HG03575 (cell line): Measurements from ENCODE around the gene SLA2.
"Not testable (repeated sequence)": the region's sequence is repeated elsewhere in the genome, so short reads cannot be mapped to it uniquely, and the experiment has no call there.

Source experiments
- ATAC-seq: cut with Tn5 transposase; IDR thresholded peaks from one replicate; pipeline ENCODE4 v1.9.1; 2021; ENCODE audit not compliant: unreplicated experiment, insufficient number of reproducible peaks, low FRiP score; ENCODE audit errors: extremely low read depth

SLA2 gene, protein sequence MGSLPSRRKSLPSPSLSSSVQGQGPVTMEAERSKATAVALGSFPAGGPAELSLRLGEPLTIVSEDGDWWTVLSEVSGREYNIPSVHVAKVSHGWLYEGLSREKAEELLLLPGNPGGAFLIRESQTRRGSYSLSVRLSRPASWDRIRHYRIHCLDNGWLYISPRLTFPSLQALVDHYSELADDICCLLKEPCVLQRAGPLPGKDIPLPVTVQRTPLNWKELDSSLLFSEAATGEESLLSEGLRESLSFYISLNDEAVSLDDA

DNA sequence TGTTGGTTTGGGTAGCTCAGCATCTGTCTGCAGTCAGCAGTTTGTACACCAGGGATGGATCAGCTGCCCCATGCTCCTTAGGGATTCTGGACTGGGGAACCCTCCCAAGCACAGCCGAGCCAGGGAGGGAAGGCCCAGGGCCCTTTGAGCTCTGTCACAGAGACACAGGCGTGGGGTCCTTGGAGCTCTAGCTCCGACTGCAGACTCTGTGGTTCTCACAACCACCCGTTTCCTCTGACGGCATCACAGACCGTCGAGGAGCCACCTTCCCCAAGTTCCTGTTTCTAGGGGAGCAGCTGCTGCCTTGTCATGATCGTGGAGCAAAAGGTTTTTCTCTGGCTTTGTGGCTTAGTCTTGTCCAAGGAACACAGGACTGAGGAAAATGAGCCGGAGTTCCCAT is at the start of gene SLA2:
Gene SLA2, minus strand, starts transcription at position 199 of the 400 bp plus-strand sequence. CDS start 4,861 bp downstream, outside the sequence.
- ATAC-seq: no peak

DNA sequence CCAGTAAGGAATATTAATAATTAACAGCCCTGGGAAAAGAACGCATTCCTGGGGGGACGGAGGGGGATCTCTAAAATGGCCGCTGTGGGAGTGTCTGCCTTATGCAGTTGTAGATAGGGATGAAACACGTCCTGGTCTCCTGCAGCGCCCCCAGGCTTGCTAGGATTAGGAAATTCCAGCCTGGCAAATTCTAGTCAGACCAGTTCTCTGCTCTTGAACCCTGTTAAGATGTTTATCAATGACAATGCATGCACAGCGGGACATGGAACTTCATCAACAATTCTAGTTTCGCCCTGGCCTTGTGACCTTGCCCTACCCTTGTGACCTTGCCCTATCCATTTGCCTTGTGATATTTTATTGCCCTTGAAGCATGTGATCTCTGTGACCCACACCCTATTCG is 49.5 kb upstream of the SLA2 start:
- ATAC-seq: not testable (repeated sequence)

DNA sequence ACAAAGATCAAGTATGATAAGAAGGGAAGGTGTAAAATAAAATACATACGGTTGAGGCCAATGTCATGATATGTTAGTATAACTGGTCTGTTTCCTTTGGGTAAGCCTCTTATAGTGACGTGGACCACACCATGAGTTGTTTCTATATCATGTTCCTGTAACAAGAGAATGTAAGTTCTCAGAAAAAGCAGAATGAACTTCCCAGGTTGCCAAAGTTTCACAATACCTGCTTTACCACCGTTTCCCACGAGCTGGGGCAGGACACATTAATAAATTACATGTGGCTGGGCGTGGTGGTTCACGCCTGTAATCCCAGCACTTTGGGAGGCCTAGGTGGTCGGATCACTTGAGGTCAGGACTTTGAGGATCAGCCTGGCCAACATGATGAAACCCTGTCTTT is 42.6 kb upstream of the SLA2 start:
- ATAC-seq: no peak

DNA sequence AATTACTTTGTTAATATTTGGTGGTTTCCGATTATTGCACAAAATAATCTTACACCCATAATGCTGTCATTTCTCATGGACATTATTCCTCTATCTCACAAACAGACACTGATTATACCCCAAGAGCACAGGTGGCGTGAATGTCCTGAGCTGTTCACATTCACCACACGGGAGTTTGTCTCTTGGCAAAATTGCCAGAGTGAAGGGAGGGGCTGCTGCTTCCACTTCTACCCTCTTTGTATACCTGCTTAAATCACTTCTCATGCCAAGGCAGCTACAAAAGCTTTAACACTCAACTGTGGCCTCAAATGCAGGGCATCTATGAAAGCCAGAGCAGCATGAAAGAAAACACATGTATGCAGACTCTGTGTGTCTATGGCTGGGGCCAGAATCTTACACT is 41.9 kb upstream of the SLA2 start:
- ATAC-seq: no peak

DNA sequence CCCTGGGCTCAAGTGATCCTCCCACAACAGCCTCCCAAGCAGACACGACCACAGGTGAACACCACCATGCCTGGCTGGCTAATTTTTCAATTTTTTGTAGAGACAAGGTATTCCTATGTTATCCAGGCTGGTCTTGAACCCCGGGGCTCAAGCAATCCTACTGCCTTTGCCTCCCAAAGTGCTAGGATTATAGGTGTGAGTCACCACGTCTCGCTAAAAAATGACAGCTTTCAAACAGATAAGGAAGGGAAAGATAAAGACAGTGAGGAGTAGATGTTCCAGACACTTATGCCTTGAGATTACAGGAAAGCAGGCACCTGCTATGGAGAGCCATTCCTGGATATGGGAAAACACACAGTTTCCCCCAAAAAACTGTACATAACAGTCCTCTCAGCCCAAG is 40.9 kb upstream of the SLA2 start:
- no peak for ATAC-seq

DNA sequence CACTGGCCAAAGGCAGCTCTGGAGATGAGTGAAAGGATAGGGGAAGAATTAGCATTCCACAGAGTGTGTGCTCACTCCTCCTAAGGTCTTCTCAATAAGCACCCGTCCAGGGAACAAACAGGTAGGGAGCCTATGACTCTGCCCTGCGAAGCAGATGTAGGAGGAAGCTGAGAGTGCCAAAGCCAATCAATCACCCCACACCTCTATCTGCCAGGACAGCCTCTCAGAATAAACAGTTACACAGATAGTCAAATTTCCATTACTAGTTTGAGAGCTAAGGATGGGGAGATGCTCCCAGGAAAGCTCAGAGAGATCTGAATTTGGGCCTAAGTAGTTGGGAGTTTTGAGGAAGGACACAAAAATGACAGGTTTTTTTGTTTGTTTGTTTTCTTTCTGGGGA is 40.5 kb upstream of the SLA2 start:
- ATAC-seq: no peak

DNA sequence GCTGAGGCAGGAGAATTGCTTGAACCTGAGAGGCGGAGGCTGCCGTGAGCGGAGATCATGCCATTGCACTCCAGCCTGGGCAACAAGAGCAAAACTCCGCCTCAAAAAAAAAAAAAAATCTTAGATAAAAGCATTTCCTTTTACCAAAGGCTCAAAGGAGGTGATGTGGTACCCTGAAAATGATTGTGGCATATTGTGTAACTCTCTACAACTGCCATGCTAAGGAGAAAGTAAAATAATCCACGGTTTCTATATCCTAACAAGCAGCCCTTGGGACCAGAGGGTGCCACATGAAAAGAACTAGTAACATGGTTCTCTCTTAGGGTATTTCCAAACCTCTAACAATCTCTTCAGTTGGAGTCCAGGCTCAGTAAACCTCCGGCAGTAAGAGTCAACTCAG is 38.8 kb upstream of the SLA2 start:
- no peak for ATAC-seq

DNA sequence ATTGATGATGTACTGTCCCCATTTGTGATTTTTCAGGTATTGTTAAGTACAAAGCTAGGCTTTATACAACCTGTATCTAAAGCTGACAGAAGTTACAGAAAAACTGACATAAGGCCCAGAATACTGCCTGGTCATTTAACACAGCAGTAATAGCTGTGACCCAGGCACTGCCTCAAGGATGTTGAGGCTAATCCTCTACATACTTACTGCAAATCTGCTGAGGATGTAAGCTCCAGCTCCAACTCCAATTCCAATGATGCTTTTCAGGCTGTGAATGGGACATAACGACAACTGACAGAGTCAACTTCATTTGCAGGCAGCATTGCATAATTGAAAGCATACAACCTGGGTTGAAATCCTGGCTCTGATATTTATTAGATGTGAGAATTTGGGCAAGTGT is 36.3 kb upstream of the SLA2 start:
- no peak for ATAC-seq

DNA sequence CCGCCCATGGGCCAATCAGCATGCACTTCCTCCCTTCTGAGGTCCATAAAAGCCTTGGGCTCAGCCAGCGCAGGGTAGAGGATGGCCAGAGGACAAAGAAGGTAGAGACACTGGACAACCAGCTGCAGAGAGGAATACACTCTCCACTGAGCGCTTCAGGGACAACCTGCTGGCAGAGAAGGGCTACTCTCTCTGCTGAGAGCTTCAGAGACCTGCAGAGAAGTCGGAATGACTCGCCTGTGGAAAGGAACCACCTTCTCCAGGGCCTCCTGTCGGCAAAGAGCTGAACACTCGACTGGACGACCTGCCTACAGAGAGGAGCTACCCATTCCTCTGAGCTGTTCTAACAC is 31.4 kb upstream of the SLA2 start:
- no peak for ATAC-seq

DNA sequence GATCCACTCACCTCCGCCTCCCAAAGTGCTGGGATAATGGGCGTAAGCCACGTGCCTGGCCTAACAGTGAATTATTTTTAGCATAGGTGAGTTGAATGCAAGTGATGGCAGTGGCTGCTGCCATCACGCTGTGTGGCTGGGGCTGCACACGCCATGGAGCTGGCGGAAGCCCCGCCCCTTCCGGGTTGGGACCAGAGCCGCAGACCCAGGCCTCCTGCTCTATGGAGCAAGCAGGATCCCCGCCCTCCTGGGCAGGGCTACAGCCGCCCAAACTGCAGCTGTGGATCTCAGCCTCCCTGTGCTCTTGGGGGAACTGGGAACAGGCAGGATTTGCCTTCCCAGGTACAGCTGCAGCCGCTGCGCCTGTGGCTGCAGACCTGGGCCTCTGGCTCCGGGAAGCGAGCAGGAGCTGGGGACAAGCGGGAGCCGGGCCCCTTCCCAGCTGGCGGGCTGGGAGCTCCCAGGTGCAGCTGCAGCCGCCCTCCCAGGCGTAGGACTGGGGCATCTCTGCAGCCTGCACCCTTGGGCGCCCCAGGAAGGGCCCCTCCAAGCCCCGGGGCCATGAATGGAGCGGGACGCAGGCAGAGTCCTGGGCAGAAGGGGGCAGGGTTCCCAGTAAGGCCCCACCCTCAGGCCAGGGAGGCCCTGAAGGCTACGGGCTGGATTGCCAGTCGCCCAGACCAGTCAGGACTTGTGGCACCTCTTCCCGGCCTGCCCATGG is 30.9 kb upstream of the SLA2 start:
- no peak for ATAC-seq

DNA sequence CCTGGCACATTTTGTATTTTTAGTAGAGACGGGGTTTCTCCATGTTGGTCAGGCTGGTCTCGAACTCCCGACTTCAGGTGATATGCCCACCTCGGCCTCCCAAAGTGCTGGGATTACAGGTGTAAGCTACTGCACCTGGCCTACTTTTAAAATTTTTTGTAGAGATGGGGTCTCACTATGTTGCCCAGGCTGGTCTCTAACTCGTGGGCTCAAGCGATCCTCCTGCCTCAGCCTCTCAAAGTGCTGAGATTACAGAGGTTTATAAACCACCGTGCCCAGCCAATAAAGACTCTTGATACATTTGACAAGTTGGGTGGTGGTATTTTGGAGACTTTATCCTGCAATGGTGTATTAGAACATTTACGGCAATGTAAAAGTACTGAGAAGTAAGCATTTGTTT is 29.5 kb upstream of the SLA2 start:
- not testable (repeated sequence) for ATAC-seq

DNA sequence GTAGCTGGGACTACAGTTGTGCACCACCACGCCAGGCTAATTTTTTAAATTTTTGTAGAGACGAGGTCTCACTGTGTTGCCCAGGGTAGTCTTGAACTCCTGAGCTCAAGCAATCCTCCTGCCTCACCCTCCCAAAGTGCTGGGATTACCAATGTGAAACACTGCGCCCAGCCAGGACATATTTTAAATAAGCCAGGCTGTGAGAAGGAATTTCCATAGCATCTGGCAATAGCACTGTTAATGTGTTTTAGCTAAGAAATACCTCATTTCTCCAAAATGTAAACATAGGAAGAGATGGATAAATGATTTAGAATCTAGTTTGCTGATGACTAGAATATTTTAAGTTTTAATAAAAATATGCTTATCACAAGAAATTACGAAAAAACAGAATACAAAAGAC is 27.0 kb upstream of the SLA2 start:
- no peak for ATAC-seq

DNA sequence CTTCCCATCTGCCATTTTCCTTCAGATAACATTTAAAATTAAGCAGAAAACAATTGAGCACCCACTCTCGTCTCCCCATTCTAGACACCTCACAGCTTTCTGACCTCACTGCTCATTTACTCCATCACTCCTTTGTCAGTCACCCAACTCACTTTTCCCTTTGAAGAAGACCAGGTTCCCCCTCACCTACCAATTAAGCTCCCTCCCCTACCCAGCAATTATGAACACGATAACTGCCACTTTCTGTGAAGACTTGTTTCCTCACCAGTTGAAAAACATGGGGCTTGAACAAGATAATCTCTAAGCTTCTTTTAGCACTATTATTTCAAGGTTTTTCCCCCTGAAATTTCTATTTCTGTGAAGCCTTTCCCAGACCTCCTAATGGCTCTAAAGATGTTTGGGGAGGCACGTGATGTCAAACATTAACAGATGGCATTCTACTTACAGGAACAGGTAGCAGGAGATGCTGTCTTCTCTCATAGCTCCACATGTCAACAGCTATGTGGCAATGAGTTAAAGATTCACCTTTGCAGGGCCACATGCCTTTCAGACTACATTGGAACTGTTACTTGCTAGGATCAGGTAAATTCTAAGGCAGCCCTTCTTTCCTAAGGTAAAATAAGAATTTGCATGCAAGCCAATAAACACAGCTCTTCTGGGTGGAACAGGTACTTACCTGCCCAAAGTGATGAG is 24.8 kb upstream of the SLA2 start:
- no peak for ATAC-seq

DNA sequence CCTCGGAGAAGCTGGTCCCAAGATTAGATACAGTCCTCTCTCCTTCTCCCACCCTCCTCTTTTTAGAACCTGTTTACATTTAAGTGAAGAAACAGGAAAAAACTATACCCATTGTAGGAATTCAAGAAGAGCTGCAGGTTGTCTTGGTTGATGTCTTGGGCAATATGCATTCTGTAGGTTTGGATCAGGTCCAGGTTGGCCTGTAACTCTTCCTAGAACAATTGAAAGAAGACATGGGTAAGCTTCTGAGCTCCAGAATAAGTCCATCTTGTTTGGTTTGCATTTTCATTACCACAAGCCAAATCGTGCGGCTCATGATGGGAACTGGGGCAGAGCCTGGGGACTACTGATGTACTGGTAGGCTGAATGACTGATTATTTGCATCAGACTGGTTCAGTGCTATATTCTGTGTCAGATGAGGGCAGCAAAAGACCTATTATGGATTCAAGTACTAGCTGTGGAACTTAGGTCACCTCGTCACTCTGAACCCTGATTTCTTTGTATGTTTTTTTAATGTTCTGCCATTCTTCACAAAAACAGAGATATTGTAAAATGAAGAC is 20.3 kb upstream of the SLA2 start:
- no peak for ATAC-seq

DNA sequence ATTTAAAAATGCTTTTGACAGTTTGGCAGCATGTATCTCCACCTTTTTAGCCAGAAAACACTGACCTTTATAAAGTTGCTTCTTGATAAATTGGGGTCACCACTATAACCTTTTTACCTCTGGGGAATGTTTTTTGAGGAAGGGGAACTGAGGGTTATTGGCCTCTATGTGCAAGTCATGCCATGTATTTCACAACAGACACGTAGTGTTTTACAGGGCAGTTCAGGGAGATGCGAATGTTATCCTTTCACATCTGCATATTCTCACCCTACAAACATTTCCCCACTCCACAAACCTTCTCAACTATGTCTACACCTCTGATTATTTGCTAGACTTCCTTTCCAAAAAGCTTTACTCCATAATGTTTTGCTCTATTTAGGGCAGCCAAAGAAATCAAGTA is 17.0 kb upstream of the SLA2 start:
- ATAC-seq: no peak

DNA sequence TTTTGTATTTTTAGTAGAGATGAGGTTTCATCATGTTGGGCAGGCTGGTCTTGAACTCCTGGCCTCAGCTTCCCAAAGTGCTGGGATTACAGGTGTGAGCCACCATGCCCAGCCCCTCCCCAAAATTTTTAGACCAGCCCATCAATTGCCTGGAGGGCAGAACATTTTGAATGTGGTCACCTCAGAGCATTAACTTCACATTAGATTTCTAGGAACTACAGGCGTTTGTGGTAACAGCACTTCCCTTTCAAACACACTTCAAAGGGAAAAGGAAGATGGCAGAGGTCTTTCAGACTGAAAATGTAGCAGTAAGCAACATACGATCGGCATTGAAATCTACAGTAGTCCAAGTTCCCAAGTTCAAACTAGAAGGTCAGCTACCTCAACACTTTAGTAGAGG is 12.3 kb upstream of the SLA2 start:
- no peak for ATAC-seq

DNA sequence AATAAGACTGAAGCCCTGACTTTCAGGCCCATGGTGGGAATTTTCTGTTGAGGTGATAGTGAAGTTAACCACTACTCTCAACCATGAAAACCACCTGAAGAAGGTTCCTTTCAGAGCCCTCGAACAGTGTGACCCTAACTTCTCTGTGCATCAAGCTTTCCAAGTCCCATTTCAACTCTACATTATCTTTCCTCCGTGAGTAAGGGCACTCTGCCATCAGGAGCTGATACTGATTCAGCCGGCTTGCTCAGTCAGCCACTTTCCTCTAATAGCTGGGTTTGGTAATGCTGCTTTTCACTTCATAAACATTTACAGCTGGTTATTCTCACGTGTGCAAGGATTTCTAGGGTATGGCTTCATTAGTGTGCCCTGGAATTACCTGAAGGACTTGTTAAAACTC is 10.7 kb upstream of the SLA2 start:
- no peak for ATAC-seq

DNA sequence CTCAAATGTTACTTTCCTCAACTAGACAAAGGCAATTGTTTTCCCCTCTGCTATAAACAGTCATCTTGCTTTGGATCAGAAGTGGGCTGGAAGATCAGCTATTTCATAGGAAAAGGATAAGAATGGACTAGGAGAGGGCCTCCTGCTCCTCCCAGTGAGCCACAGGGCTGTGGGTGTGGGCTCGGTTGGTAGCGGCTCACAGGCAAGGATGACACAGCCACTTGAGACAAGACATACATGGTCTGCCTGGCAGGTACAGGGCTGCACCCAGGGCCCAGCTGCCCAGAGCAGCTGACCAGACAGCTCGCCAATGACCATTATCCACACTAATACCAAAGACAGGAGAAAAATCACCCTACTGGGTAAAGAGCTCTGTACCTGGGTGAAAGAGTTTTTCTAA is 9.0 kb upstream of the SLA2 start:
- ATAC-seq: no peak

DNA sequence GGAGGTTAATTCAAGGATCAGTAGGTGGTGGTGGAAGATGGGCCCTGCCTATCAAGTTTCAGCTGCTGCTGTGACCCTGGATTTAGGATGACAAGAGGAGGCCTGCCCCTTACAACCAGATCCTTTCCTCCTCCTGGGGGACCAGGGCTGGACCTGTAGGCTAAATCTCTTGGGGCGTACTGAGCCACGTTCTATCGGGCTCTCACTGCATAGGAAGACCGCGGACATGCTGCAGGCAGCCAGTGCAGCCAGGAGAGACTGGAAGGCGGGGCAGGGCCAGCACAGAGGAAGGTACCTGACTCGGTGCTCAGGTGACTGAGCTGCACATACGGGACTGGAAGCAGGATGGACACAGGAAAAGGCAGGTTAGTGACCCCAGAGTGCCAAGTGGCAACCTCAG is 8.5 kb upstream of the SLA2 start:
- ATAC-seq: no peak

DNA sequence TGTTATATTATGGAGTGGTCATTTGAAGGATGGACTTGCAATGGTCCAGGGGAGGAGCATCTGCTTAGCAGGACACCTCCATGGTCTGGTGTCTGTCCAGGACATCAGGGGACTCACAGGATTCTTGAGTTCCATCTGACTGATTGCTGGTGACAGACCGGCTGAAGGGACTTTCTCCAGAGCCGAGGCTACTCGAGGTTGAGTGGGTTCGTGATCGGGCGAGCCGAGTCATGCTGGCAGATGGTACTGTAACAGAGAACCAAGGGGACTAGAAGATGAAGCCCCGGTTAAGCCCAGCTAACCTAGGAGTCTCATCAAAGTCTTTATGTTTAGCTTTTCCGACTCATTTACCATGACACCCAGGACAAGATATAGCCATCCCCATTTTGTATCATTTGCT is 7.5 kb upstream of the SLA2 start:
- ATAC-seq: no peak
